IPS DF 4.7 (cell line): ENCODE measurements around the gene CD79B.
"Not testable (repeated sequence)": the region's sequence is repeated elsewhere in the genome, so short reads cannot be mapped to it uniquely, and the experiment has no call there.

Experiments used
- DNase-seq: peaks from one replicate; pipeline ENCODE4 v3.0.0-alpha.2; 2013; ENCODE audit warnings: low spot score; ENCODE audit errors: extremely low read depth

The CD79B gene

DNA sequence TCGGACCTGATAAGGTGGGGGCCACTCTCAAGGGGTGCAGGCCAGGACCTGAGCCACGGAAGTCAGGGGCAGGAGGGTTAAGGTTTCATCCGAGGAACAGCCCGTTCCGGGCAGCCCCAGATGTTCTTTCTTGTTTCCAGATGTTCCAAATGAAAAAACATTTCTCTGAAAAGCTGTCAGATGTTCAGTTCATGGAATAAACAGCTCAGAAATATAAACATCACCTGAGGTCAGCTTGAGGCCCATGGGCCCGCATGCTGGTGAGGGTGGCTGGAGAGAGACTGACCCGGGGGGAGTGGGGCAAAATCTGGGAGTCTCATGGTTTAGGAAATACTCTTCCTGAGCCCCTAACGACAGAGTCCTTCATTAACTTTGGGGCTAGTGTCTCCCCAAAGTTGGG is 1.5 kb upstream of the CD79B start:
- no peak for DNase-seq

DNA sequence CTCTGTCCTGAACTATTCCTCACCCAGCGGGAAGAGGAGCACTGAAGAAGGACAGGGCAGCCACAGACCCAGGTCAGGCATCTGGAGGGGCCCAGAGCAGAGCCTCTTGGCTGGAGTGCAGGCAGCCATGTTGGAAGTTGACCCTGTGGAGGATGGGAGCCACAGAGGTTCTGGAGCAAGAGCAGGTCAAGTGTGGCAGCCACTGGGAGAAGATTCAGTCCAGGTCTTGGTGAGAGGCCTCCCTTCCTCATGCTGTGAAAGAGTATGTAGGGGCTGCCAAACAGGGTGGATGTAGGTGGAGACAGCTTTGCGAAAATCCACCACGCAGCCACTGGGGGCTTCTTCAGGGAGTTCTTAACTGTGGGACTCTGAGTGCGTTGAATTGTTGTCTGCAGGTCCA is 590 bp upstream of the CD79B start:
- DNase-seq, result no peak

DNA sequence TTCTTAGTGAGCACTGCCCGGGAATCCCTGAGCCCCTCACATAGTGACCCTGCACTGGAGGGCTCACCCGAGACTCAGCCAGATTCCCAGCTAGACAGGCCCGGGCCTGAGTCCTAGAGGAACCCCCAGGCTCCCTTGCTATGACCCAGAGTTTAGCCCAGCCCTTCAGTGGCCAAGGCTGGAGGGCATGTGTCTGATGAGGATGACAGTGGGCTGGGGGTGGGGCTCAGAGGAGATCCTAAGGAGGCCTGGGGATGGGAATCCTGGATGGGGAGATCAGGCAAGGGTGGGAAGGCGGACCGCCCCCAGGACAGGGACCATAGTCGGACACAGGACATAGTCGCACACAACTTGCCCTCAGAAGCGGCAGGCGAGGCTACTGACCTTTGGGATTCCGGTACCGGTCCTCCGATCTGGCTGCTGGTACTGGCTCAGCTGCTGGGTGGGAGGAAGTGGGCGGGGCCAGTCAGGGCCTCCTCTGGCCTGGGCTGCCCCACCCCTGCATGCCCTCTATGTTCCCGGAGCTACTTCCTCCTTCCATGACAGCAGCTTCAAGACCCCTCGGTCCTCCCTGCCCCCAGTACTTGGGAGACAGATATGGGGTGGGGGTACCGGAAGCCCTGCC is 1.1 kb downstream of the CD79B start:
- DNase-seq, result no peak

DNA sequence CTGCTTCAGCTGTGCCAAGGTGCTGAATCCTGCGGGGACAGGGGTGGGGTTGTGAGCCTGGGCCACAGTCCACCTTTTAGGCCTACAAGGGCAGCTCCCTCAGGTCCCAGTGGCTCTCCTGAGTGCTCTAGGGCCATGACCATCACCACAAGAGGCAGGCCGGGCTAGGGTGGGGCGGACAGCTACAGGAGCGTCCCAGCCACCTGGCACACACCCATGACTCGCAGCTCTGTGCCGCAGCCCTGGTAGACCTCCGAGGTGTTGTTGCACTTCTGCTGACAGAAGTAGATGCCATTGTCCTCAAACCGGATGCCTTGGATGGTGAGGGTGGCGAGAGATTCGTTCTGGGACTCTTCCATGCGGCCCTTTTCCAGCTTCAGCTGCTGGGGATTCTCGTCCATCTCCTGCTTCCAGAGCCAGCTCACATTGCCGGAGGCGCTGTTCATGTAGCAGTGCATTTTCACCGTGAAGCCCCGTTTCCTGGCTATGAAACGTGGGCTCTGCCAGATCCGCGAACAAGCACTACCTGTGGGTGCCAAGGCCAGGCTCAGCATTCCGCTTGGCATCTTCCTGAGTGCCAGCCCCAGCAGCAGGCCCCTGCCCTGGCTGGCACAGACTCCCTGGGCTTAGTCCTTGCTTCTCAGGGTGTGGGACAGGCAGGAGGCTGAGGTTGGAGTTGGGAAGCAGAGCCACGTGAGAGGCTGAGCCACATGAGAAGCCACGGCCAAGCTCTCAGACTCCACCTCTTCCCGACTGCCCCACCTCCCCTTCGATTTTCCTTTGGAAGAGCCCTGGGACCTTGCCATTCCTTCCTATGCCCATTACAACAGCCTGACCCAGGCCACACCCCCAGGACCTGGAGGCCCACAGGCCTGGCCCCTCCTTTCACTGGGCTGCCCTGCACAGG is 2.0 kb downstream of the CD79B start:
- DNase-seq, result no peak

- no peak for DNase-seq
Observed at GRCh38 chr17:63928966-63929695, 3.0 kb downstream of the CD79B start.

- DNase-seq, result no peak
Observed at GRCh38 chr17:63928172-63928666, 3.9 kb downstream of the CD79B start.

DNA sequence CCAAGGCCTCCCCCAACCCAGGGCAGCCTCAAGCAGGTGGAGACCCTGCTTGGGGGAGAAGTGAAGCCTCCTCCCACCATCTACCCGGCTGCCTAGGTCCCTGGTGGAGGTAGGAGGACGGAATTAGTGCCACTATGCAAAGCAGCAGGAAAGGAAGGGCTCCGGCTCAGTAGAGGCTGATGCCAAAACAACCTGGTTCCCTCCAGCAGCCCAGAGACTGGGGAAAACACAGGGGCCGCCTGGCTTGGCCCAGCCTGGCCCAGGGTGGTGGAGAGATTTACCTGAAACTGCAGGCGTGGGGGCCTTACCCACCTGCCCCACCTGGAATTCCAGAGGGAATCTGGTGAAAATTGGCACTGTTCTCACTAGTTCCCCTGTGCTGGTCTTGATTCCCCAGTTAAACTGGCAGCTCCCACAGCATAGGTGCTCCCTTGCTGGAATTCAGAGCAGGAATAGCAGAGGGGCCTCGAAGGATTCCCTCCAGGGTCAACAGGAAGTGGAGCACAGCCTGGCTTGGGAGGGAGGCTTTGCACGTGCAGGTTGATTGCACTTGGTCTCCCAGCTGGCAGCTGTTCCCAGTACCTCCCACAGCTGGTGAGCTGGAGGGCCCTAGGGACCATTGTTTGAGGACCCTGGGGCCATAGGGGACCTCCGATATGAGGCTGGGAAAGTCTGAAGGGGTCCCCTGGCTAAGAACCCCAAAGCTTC is 4.5 kb downstream of the CD79B start:
- no peak for DNase-seq

GRCh38 chr17:63926164-63926563 is 6.0 kb downstream of the CD79B start:
- DNase-seq, result no peak

GRCh38 chr17:63925615-63926014 is 6.5 kb downstream of the CD79B start:
- no peak for DNase-seq

DNA sequence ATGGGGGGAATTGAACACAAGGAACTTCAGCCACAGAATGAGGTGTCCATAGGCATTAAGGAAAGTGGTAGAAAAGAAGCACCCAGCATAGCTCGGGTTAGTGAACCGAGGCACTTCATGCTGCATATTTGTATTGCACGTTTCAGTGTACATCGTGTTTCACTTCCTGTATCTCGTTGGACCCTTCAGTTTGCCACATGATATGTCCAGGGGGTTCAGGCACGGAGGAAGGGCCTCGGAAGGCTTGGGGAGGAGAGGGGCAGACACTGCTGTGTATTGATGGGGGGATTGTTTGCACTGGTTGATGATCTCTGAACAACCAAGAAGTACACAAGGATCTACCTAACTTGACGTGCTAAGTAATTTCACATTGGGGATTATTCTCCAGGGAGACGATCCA is 9.7 kb downstream of the CD79B start:
- not testable (repeated sequence) for DNase-seq

DNA sequence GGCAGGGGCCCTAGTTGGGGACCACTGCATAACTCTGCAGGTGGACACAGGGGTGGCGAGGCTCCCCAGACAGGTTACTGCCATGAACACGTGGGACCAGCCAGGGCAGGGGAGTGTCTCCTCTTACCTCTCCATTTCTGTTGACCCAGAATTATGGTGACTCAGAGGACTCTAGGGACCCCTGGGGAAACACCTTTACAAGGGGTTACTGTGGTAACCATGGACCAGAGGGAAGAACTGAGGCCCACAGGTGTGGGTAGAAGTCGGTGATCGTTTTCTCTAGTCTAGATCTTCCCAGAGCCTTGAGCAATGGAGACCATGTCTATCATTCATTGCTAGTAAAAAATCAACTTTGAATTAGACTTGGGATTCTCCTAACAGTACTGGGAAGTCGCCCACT is 11.4 kb downstream of the CD79B start:
- not testable (repeated sequence) for DNase-seq

- not testable (repeated sequence) for DNase-seq
Observed at GRCh38 chr17:63920050-63920449, 12.1 kb downstream of the CD79B start.

DNA sequence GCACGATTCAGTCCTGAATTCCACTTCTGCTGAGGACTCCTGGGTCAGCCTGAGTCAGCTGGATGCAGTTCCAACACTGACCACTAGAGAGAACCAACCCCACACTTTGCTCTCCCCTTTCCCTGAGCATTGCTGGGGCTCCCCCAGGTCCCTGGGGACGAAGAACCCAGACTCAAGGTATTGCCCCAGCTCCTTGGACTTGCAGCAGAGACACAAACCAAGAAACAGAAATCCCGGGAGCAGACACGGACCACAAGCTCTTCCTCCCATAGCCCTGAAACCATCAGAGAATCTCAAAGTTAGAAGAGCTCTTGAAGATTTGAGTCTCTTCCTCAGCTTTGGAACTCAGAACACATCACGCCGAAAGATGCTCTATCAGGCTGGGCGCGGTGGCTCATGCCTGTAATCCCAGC is 12.8 kb downstream of the CD79B start:
- no peak for DNase-seq

DNA sequence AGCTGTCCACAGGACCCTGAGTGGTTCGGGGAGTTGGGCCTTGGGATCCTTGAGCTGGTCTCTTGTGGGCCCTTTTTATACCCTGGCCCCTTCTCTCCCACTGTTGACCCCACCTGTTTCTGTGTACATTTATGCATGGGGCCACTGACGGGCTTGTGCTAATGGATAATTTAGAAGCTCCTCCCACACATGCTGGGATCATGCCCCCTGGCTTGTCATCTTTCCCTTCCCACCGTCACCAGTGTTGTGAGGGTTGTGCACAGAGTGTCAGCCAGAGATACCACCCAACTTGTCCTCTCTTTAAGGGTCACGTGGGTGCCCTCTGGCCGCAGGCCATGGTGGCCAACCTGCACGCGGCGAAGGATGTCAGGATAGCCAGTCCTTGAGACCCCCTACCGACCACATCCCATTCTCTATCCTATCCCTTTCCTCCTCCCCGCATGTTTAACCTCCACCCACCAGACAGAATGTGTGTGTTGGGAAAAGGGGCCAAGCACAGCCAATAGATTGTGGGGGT is 13.3 kb downstream of the CD79B start, which contains the start of gene GH1:
Gene GH1 (minus strand): TSS at position 51 of the 517 bp plus-strand sequence. CDS start 63 bp downstream, outside the sequence.
- not testable (repeated sequence) for DNase-seq

GRCh38 chr17:63918305-63918704 is 13.8 kb downstream of the CD79B start:
- DNase-seq, result no peak

GRCh38 chr17:63917646-63918045 is 14.5 kb downstream of the CD79B start:
- DNase-seq, result no peak

DNA sequence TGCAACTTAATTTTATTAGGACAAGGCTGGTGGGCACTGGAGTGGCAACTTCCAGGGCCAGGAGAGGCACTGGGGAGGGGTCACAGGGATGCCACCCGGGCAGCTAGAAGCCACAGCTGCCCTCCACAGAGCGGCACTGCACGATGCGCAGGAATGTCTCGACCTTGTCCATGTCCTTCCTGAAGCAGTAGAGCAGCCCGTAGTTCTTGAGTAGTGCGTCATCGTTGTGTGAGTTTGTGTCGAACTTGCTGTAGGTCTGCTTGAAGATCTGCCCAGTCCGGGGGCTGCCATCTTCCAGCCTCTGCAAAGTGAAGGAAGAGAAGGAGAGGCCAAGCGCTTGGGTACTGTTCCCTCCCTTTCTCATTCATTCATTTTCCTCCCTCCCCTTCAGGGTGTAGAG is 14.9 kb downstream of the CD79B start:
- not testable (repeated sequence) for DNase-seq

GRCh38 chr17:63916566-63917185 is 15.5 kb downstream of the CD79B start:
- DNase-seq, result no peak

DNA sequence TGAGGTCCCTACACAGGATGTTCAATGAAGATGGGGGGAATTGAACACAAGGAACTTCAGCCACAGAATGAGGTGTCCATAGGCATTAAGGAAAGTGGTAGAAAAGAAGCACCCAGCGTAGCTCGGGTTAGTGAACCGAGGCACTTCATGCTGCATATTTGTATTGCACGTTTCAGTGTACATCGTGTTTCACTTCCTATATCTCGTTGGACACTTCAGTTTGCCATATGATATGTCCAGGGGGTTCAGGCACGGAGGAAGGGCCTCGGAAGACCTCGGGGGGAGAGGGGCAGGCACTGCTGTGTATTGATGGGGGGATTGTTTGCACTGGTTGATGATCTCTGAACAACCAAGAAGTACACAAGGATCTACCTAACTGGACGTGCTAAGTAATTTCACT is 16.4 kb downstream of the CD79B start:
- DNase-seq, result not testable (repeated sequence)

DNA sequence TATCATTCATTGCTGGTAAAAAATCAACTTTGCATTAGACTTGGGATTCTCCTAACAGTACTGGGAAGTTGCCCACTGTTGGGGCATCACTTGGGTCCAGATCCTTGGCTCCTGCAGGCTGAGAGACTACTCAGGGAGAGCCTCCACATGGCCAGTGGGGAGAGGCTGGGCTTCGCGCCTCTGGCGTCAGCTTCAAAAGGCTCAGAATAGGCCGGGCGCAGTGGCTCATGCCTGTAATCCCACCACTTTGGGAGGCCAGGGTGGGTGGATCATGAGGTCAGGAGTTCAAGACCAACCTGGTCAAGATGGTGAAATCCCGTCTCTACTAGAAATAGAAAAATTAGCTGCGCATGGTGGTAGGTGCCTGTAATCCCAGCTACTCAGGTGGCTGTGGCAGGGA is 17.7 kb downstream of the CD79B start:
- no peak for DNase-seq
